GM11168 (cell line): ENCODE results near the gene TCF4.

ENCODE experiments used
- in situ Hi-C: fragments of 300-500 bp; cut with MboI; formaldehyde crosslinking; loops from one replicate; pipeline ENCODE4 v1.12.0; 2022; ENCODE audit warnings: low sequenced_read_pairs; ENCODE audit not compliant: unreplicated experiment

TCF4 gene

DNA sequence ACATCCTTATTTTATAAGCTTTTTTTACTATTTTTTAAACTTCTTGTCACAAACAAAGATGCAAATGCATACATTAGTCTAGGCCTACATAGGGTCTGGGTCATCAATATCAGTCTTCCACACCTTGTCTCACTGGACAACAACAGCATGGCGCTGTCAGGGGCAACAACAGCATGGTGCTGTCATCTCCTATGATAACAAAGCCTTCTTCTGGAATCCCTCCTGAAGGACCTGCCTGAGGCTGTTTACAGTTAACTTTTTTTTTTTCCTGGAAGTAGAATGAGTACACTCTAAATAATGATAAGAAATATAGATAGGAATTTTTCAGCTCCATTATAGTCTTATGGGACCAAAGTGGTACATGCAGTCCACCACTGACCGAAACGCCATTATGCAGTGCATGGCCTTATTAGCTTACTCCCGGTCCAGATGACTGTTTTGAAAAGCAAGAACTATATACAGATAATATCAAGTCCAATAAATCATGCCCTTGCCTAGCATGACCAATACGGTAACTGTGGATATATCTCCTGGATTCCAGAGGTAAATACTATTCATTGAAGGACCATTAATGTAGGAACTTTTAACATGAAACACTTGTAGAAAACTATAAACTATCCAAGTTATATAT, 38.4 kb downstream of the TCF4 start:
- in situ Hi-C loops, result no loop called here

DNA sequence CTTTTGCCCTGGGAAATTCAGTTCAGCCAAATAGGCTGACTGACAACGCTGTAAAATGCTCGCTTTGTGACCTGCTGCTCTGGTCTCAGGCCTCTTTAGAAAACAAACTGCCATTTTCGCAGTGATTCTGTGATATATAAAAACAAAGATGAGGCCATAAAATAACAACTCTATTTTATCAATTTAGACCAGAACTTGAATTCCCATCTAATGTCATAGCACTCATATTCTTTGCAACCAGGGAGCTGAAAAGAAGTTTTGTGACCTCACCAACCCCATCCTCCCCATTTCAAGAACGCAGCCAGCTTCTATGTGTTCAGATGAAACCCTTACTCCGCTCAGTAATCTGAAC, 40.3 kb downstream of the TCF4 start:
- in situ Hi-C loops, result no loop called here

DNA sequence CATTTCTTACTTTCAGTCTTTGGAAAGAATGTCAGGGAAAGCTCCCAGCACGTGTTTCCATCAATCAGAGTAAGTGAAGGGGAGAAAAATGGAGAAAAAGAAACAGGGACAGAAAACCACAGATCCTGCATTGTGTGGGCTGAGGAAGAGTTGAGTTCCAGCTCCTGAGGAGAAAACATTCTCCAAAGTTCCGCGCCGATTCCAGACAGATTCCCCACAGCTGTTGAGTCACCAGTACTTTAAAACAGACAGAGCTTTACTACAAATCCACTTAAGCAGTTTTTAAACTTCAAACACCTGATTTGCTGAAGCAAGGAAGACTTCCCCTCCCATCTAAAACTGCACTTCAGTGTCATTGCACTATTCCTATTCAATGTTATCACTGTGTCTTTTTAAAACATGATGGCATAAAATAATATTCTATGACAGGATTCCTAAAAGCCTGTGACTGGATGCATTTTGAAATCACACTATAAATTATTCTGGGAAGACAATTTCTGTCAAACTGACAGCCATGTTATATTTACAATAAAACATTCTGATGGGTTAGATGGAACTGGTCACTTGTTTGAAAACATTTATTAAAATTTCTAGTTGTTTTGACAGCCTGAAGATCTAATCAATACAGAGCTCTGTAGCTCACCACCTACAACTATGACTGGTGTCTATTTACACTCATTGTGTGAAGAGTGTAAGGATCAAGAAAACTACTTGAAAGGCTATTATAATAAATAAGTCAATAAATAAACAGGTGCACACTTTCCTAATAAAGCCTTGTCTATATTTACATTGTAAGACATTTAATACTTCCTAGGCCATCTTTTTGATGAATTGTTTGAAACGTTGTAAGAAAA, 40.9 kb downstream of the TCF4 start:
- in situ Hi-C loops, result no loop called here

DNA sequence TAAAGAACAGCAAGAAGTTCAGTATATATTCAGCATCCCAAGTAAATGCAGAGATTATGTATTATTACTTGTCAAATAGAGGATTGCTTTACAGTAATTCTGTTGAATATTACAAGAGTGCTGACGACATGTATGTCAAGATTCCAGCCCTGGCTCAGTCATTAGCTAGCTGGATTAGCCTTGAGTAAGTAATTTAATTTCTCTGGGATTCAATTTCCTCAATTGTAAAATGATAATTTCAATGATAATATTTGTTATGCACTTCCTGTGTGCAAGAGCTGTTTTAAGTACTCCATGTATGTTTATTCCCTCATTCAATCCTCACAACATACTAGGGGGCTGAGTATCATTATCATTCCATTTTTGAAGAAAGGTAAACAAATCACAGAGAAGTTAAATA, 44.0 kb downstream of the TCF4 start:
- in situ Hi-C loops, result no loop called here

DNA sequence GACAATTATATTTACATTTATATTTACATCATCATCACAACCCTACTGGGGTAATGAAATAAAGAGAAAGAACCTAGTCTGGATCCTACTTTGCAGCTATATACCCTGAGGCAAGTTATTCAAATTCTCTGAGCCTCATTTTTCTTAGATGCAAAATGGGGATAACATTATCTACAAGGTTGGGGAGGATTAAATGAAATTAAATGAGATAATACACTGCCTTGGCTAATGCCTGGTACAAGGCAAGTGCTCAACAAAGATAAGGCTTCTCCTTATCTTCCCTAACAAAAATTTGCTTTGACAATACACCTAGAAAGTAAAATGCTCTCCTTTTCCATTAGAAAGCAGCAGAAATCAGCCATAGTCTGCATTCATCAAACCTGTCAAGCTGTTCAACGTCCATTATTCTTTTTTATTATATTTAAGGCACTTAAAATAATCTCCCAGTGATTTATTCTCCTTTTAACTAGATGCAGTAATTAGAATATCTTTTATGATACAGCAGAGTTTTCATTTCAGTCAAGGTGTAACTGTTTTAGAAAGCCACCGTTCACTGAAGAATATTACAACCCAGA, 44.8 kb downstream of the TCF4 start:
- in situ Hi-C loops, result no loop called here

DNA sequence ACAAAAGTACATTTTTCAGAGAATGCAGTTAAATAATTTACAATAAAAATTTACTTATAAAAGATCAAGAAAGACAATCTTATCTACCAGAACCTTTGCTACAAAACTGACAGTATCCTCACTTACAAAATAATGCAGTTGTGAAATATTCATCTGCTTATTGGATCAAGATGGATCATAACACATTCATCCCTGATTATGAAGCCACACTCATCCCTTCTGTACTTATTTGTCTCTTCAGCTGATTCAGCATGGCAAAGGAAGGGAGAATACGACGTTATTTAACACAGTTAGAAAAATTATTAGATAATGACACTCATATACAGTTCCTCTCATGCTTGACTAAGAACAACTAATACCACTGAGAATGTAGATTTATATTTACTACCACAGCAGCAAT, 46.4 kb downstream of the TCF4 start:
- in situ Hi-C loops, result no loop called here

DNA sequence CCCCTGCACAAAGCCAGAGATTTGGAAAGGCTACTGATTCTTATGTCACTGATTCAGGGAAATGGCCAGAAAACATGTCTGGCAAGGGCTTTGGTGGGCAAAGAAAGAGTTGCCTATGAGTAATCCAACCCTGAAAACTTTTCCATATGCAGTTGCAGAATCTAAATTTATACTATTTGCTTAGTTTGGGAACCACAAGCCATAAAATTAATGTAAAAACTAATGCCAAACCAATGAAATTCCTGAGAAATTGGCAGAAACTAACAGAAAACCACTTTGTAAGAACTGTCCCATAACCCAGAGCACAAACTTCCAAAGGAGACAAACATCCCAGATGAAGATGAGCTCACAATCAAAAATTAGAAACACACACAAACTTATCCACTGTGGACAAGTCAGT, 48.8 kb downstream of the TCF4 start:
- in situ Hi-C loops, result no loop called here

DNA sequence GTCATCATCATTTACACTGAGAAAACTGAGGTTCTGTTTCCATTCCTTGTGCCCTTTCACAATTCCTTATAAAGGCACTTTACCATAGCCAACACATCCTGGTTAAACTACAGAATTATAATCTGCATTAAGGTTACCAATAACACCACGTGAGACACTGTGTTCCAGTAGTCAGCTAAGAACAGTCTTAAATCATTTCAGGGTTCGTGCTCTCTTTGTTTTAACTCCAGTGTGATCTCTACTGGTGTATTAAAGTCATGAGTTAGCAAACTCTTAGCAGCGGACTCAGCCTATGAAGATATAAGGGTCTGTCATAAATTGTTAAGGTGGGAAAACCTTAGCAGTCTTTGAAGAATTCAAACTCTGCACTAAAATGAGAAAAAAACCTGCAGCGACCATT, 53.0 kb downstream of the TCF4 start:
- in situ Hi-C loops, result no loop called here

DNA sequence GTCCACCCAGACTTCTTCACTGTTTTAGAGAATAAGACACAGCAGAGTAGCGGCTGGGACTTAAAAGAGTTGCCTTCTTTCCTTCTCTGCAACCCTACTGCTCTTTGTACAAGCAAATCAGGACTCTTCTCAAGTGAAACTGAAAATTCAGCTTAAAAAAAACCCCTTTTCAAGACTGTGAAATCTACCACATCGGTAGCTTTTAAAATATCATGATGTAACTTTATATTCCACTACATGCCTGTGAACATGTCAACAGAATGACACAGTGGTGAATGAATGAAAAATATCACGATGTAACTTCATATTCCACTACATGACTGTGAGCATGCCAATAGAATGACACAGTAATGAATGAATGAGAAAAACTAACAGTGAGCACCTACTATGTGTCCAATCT, 53.4 kb downstream of the TCF4 start:
- in situ Hi-C loops, result no loop called here

DNA sequence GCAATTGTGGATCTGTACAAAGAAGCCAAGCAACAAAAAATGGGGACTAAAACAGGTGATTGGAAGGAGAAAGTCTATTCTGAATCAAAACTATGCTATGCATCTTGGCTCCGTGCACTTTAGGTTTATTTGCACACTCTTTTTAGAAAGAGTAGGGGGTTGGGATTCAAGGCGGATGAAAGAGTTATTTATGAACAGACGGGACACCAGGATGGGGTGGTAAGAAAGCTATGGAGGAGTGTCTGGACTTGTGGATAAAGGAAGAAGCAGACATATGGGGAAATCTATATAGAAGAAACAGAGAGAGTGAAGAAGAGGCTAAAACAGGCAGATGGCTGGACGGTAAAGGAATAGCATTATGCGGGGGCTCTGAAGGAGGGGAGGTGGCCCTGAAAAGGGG, 57.8 kb downstream of the TCF4 start:
- in situ Hi-C loops, result no loop called here

DNA sequence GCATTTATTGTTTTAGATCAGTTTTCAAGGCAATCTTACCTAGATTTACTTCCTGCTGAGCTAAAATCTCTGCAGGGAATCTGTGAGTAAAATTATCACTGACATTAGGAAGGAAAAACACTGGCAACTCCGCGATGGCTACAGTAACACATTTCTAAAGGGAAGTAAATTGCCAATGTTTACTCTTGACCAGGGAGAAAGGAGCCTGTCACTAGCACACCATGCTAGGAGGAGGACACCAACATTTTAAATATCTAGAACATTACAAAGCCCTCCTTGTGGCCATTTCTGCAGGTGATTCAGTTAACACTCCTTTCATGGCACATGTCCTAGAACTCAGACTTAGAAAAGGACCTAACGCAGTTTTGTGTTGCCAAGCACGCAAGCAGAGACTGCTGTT, 58.4 kb downstream of the TCF4 start:
- in situ Hi-C loops, result no loop called here

DNA sequence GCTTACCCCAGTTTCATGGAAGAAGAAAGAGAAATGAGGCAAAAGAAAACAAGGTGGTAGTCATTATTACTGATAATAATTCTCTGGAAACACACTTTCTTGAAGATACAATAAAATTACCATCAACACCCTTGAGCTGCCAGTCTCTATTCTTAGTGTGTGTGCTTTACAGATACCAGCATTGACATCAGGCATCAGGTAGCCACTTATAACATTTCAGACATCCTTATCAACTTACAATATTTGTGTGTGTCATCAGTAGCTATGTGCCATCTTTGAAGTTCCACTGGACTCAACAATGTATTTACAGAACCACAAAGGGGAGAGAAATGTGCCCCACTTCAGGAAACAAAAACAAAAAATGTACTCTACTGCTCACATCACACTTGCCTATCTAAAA, 62.1 kb downstream of the TCF4 start:
- in situ Hi-C loops, result no loop called here

DNA sequence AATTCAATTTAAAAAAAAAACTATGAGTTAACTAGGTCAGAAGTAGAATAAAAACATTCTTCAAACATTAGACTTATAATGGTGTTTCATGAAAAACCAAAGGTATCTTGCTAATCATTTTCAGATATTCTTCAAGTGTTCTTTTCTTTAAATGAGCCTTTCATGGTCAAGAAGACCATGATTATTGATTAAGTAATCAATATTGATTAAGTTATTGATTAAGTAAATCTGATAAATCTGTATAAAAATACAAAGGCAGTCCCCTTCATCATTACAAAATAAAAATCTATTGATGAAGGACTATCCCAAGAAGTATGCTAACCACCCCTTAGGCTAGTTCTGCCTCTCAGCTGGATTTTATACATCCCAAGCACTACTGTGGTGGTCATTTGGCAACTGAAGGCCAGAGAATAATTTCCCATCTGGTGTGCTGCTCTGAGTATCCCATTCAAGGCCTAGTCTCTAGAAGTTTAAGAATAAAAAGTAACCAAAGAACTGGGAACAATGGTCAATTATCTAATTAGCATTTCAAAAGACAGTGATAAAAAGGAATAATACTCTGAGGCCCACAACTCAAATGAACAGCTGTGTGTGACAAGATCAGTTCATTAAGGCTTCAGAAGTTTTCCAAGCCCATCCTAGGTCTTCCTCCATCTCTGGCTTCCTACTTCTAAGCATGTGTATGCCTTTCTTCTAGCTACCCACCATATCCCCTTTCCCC, 63.5 kb downstream of the TCF4 start:
- in situ Hi-C loops, result no loop called here

DNA sequence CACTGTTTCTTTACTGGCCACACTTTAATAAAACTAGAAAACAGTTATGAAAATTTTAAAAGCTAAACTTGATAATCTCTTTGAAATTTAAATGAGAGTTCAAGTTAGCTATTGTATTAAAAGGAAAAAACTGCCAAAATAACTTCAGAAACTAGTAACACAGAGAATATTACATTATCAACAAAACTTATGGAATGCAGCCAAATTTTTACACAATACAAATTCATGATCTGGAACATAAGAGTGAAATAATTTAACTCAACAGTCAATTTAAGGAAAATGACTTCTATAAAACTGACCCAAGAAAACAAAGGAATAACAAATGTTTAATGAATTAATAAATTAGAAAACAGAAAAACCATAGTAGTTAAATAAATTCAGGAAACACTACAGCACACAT, 65.0 kb downstream of the TCF4 start:
- in situ Hi-C loops, result no loop called here

DNA sequence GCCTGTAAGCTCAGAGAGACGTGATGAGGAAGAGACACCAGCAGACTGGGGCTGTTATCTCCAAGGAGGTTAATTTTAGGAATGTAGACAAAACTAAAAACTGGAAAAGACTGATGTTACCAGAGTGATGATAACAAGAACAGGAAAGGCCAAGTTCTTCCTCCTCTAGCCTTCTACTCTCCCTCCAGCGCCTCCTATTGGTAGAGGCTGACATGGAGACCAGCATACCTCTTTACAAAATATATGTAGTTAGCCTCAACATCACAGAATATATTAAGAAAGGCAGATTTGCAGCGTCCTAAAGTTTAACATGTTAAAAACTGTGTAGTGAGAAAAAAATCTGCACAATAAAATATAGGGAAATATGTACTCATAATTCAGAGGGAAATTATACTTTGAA, 66.0 kb downstream of the TCF4 start:
- in situ Hi-C loops, result no loop called here

DNA sequence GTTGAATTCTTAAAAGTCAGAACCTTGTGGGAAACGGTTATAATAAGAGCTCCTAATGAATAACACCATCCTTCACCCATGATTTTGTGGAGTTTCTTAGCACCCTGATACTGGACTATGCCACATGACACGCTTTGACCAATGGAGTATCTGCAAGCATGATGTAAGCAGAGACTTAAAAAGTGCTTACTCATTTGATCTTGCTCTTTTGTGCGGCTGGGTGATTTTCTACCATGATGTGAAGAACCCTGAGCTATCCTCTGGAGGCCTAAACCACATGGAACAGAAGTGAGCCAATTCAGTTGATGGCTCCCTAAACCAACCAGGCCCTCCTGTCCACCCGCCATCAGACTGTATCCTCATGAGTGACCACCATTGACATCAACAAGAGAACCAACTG, 70.9 kb downstream of the TCF4 start:
- in situ Hi-C loops, result no loop called here

DNA sequence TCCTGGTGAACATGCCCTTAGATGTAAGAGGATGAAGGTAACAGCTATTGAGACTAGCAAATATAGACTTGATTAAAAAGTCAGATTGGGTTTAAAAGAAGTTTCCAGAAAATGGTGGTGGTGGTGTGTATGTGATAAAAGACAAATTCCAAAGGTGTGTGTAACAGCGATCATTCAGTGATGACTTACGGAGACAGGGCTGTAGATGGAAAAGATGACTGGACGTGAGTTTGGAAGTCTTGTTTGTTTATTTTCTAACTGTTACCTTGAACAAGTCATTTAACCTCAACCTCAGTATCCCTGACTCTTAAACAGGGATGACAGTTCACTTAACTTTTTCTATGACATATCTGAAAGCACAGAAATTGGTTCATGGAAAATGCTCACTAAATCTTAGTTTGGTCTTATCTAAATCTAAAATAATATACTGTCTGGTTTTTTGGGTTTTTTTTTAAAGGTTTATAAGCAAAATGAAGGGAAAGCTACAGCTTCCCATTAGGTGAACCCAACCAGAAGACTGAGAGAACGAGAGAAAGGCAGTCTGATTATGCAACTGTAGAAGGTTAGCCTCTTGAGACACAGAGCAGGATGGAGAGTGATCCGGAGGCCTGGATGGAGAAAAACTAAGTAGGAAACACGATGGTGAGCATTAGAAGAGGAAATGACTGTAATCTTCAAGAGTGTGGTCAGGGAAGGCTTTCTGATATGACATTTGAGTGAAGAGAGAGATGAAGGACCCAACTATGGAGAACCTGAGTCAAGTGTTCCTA, 71.9 kb downstream of the TCF4 start:
- in situ Hi-C loops, result no loop called here

DNA sequence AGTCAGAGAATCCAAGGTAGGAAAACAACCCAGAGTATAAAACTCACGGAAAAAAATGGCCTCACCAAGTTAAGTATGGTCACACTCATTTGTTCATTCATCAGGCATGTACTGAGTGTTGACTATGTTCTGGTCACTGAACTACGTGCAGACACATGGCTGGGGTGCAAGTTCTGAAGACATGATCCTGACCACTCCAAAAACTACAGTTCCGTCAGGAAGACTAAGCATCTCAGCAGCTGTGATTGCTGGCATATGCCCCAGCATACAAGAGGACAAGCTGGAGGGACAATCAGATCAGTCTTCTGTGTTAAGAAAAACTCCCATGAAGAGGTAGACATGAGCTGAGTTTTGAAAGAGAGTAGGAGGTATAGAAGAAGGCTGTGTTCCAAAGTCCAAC, 72.8 kb downstream of the TCF4 start:
- in situ Hi-C loops, result no loop called here

DNA sequence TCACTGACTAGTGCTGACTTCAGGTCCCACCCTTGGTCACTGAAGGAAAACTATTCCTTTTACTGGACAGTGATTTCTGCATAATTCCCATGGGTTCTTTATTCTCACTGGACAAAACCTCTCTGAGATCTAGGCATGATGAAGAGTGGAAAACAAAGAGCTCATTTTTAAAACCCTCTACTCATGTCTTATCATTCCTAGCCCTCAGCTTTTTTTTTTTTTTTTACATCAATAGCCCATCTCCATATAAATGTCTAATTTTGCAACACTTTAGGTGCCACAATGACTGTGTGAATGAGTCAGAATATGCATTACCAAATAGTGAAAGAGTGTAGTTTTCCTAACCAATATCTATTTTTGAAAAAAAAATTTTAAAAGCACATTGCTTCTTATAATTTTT, 74.8 kb downstream of the TCF4 start:
- in situ Hi-C loops, result no loop called here

DNA sequence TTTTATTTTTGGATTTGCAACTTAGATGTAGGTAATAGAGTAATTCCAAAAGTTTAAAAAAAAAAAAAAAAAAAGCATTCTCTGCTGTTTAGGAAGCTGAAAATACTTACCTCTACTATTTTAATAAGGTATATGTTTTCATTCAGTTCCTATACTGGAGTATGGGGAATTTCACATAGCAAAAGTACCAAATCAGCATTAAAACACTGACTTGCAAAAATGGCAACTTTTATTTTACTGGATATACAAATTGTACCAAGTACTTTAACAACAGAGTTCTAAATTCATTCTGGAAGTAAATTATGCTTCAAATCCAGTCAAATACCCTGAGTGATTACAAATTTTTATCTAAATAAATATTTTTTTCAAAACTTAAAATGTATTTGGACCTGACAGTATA, 76.7 kb downstream of the TCF4 start:
- in situ Hi-C loops, result no loop called here
